B cell (primary cell): ENCODE data around the gene C6orf47.

Source experiments
- EZH2 ChIP-seq: IDR thresholded peaks from 2 replicates; pipeline ENCODE4 v1.6.1; 2012; ENCODE audit warnings: borderline replicate concordance, low read depth, mild to moderate bottlenecking, moderate library complexity, low read length; ENCODE audit not compliant: insufficient read depth, poor library complexity, severe bottlenecking
- TF ChIP-seq, protein P1 (sequence below): fragments of 200-600 bp; IDR thresholded peaks from one replicate; pipeline ENCODE4 v1.8.0; 2022; ENCODE audit warnings: antibody characterized with exemption, mild to moderate bottlenecking

DNA sequence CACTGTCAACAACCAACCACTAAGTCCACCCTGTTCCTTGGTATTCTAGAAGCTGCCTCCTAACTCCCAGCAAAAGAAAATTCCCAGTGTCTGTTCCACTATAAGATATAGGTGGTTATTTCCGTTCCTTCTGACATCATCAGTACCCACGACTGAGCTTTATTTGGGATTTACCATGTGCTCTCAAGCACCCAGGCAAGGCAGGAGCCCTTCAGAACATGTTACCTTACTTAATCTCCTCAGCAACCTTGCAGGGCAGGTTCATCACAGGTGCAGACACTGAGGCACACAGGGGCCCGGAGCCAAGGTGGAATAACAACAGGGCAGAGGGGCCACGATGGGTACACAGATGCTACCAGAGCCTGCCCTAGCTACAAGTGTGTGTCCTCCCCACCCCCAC lies 31.8 kb upstream of the C6orf47 start:
- TF ChIP-seq, protein P1, sequence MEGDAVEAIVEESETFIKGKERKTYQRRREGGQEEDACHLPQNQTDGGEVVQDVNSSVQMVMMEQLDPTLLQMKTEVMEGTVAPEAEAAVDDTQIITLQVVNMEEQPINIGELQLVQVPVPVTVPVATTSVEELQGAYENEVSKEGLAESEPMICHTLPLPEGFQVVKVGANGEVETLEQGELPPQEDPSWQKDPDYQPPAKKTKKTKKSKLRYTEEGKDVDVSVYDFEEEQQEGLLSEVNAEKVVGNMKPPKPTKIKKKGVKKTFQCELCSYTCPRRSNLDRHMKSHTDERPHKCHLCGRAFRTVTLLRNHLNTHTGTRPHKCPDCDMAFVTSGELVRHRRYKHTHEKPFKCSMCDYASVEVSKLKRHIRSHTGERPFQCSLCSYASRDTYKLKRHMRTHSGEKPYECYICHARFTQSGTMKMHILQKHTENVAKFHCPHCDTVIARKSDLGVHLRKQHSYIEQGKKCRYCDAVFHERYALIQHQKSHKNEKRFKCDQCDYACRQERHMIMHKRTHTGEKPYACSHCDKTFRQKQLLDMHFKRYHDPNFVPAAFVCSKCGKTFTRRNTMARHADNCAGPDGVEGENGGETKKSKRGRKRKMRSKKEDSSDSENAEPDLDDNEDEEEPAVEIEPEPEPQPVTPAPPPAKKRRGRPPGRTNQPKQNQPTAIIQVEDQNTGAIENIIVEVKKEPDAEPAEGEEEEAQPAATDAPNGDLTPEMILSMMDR: no peak
- TF ChIP-seq EZH2: no peak
